Measurements from ENCODE around the gene PPP4R4. TPM values are rescaled to one million over a fixed set of nuclear protein-coding genes. Genes with fewer than 3 reads are reported as not detected.

The PPP4R4 gene
- total RNA-seq, 1 experiment from 2014 or later, result 0.88 TPM

- Histone ChIP-seq H3K27me3 (replicated peaks; ENCODE audit: insufficient read depth, low read depth, low read length, poor library complexity) (no peaks in the 10 kb centered on the region), H3K9me3 (ENCODE audit: low read depth, low read length, poor library complexity, severe bottlenecking) (no peaks in the 10 kb centered on the region), H3K4me1 (ENCODE audit: insufficient read depth, low read length, poor library complexity, severe bottlenecking) (no peaks in the 10 kb centered on the region), H3K36me3 (ENCODE audit: insufficient read depth, low read length, poor library complexity, severe bottlenecking) (no peaks in the 10 kb centered on the region), H3K27ac (ENCODE audit: low read depth, low read length, poor library complexity, severe bottlenecking) (no peak overlapping the region), H3K4me3 (ENCODE audit: low read depth, low read length, poor library complexity, severe bottlenecking) (no peak overlapping the region)
- BruUV-seq (replicated peaks), result no TSS peak
- ChIA-PET POLR2A (ENCODE audit: low non-redundant PET) (no interaction called here), CTCF (no interaction called here)
- no peak for TF ChIP-seq CTCF (conservative IDR thresholded peaks at IDR 0.05; ENCODE audit: low read depth, low read length)
- no peak for TF ChIP-seq EZH2 (IDR thresholded peaks at IDR 0.05; ENCODE audit: borderline replicate concordance, low read depth, low read length, poor library complexity, severe bottlenecking)
- intact Hi-C loops (cut with micrococcal nuclease; ENCODE audit: unreplicated experiment), result no loop called here
- DNase-seq (ENCODE audit: low spot score), result no peak
Observed at GRCh38 chr14:94313991-94314655, 140.0 kb downstream of the PPP4R4 start.

DNA sequence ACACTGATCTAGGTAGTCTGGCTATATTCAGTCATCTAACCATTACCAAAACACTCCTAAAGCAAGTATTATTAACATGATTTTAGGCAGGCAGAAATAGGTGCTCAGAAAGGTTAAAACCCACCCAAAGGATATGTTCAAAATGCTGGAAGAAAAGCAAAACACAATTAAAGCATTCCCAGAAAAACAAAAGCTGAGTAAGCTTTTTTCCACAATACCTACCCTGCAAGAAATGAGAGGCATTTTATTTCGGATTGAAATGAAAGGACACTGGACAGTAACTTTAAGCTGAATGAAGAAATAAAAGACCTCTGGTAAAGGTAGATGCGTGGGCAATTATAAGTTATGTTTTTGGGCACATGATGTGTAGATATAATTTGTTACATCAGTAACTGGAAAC is 140.8 kb downstream of the PPP4R4 start:
- no peak overlapping the region for H3K27ac ChIP-seq (ENCODE audit: low read depth, low read length, poor library complexity, severe bottlenecking)
- H3K27me3 ChIP-seq (replicated peaks; ENCODE audit: insufficient read depth, low read depth, low read length, poor library complexity), result no peaks in the 10 kb centered on the region
- H3K9me3 ChIP-seq (ENCODE audit: low read depth, low read length, poor library complexity, severe bottlenecking), result no peaks in the 10 kb centered on the region
- no peak overlapping the region for H3K4me3 ChIP-seq (ENCODE audit: low read depth, low read length, poor library complexity, severe bottlenecking)
- POLR2A ChIA-PET (ENCODE audit: low non-redundant PET), result no interaction called here
- no peak for DNase-seq (ENCODE audit: low spot score)
- no TSS peak for BruUV-seq (replicated peaks)
- intact Hi-C loops (cut with micrococcal nuclease; ENCODE audit: unreplicated experiment), result no loop called here
- CTCF ChIA-PET, result no interaction called here
- TF ChIP-seq EZH2 (IDR thresholded peaks at IDR 0.05; ENCODE audit: borderline replicate concordance, low read depth, low read length, poor library complexity, severe bottlenecking), result no peak
- no peak for TF ChIP-seq CTCF (conservative IDR thresholded peaks at IDR 0.05; ENCODE audit: low read depth, low read length)
- H3K36me3 ChIP-seq (ENCODE audit: insufficient read depth, low read length, poor library complexity, severe bottlenecking), result no peaks in the 10 kb centered on the region
- no peaks in the 10 kb centered on the region for H3K4me1 ChIP-seq (ENCODE audit: insufficient read depth, low read length, poor library complexity, severe bottlenecking)

- Histone ChIP-seq H3K27me3 (replicated peaks; ENCODE audit: insufficient read depth, low read depth, low read length, poor library complexity) (no peaks in the 10 kb centered on the region), H3K9me3 (ENCODE audit: low read depth, low read length, poor library complexity, severe bottlenecking) (no peaks in the 10 kb centered on the region), H3K4me3 (ENCODE audit: low read depth, low read length, poor library complexity, severe bottlenecking) (no peak overlapping the region), H3K27ac (ENCODE audit: low read depth, low read length, poor library complexity, severe bottlenecking) (no peak overlapping the region), H3K36me3 (ENCODE audit: insufficient read depth, low read length, poor library complexity, severe bottlenecking) (no peaks in the 10 kb centered on the region), H3K4me1 (ENCODE audit: insufficient read depth, low read length, poor library complexity, severe bottlenecking) (no peaks in the 10 kb centered on the region)
- BruUV-seq (replicated peaks), result no TSS peak
- CTCF ChIA-PET, result interaction anchor here (0.5 kb wide), 1 partner anchor 27 kb away, joined by 3 read pairs; no protein-coding TSS in a partner anchor
- intact Hi-C loops (cut with micrococcal nuclease; ENCODE audit: unreplicated experiment), result no loop called here
- DNase-seq (ENCODE audit: low spot score), result no peak
- POLR2A ChIA-PET (ENCODE audit: low non-redundant PET), result no interaction called here
- TF ChIP-seq CTCF (conservative IDR thresholded peaks at IDR 0.05; ENCODE audit: low read depth, low read length) (no peak), EZH2 (IDR thresholded peaks at IDR 0.05; ENCODE audit: borderline replicate concordance, low read depth, low read length, poor library complexity, severe bottlenecking) (no peak)
Observed at GRCh38 chr14:94316692-94317091, 142.6 kb downstream of the PPP4R4 start.
